Measurements from ENCODE around the gene SLCO2B1.

DNA sequence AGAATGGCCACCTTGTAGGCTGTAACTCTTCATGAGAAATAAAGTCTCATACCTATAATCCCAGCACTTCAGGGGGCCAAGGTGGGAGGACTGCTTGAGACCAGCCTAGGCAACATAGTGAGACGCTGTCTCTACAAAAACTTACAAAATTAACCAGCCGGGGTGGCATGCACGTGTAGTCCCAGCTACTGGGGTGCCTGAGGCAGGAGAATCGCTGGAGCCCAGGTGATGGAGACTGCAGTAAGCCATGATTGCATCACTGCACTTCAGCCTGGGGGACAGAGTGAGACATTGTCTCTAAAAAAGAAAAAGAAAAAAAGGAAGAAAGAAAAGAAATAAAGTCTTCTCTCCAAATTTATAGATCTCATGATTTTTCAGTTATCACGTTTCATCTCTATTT lies 4.2 kb upstream of the SLCO2B1 start:
- TF ChIP-seq, protein P1, sequence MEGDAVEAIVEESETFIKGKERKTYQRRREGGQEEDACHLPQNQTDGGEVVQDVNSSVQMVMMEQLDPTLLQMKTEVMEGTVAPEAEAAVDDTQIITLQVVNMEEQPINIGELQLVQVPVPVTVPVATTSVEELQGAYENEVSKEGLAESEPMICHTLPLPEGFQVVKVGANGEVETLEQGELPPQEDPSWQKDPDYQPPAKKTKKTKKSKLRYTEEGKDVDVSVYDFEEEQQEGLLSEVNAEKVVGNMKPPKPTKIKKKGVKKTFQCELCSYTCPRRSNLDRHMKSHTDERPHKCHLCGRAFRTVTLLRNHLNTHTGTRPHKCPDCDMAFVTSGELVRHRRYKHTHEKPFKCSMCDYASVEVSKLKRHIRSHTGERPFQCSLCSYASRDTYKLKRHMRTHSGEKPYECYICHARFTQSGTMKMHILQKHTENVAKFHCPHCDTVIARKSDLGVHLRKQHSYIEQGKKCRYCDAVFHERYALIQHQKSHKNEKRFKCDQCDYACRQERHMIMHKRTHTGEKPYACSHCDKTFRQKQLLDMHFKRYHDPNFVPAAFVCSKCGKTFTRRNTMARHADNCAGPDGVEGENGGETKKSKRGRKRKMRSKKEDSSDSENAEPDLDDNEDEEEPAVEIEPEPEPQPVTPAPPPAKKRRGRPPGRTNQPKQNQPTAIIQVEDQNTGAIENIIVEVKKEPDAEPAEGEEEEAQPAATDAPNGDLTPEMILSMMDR (IDR thresholded peaks at IDR 0.05; ENCODE audit: insufficient read depth, low read length), result no peak
- TF ChIP-seq POLR2AphosphoS5 (IDR thresholded peaks at IDR 0.05; ENCODE audit: low read depth) (no peak), GABPA (IDR thresholded peaks at IDR 0.05; ENCODE audit: low read depth) (no peak)
- TF ChIP-seq, protein P2, sequence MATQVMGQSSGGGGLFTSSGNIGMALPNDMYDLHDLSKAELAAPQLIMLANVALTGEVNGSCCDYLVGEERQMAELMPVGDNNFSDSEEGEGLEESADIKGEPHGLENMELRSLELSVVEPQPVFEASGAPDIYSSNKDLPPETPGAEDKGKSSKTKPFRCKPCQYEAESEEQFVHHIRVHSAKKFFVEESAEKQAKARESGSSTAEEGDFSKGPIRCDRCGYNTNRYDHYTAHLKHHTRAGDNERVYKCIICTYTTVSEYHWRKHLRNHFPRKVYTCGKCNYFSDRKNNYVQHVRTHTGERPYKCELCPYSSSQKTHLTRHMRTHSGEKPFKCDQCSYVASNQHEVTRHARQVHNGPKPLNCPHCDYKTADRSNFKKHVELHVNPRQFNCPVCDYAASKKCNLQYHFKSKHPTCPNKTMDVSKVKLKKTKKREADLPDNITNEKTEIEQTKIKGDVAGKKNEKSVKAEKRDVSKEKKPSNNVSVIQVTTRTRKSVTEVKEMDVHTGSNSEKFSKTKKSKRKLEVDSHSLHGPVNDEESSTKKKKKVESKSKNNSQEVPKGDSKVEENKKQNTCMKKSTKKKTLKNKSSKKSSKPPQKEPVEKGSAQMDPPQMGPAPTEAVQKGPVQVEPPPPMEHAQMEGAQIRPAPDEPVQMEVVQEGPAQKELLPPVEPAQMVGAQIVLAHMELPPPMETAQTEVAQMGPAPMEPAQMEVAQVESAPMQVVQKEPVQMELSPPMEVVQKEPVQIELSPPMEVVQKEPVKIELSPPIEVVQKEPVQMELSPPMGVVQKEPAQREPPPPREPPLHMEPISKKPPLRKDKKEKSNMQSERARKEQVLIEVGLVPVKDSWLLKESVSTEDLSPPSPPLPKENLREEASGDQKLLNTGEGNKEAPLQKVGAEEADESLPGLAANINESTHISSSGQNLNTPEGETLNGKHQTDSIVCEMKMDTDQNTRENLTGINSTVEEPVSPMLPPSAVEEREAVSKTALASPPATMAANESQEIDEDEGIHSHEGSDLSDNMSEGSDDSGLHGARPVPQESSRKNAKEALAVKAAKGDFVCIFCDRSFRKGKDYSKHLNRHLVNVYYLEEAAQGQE (IDR thresholded peaks at IDR 0.05; ENCODE audit: insufficient replicate concordance, low read depth), result no peak

All from HL-60 (cell line).